ENCODE results near the gene HOXB2. TPM values are rescaled to one million over a fixed set of nuclear protein-coding genes. Genes with fewer than 3 reads are reported as not detected.

The HOXB2 gene
- total RNA-seq, 1 experiment from 2014 or later = 0.31 TPM

- intact Hi-C loops (cut with micrococcal nuclease; ENCODE audit: unreplicated experiment) = no loop called here
- Histone ChIP-seq H3K9me2 (ENCODE audit: insufficient read depth) (no peaks in the 10 kb centered on the region), H3K27me3 (ENCODE audit: insufficient read depth, low read depth) (no peaks in the 10 kb centered on the region), H4K20me1 (ENCODE audit: insufficient read depth) (no peaks in the 10 kb centered on the region), H2AFZ (no peak overlapping the region), H3K36me3 (ENCODE audit: low read depth) (peaks cover 7% of the 10 kb centered on the region), H3K4me1 (replicated peaks; ENCODE audit: insufficient read depth) (peaks cover 12% of the 10 kb centered on the region), H3K27ac (no peak overlapping the region), H3K4me3 (no peak overlapping the region), H3K79me2 (ENCODE audit: low read depth) (no peaks in the 10 kb centered on the region), H3K9me3 (ENCODE audit: insufficient read depth, low read depth) (no peaks in the 10 kb centered on the region), H3F3A (ENCODE audit: insufficient read depth, low read depth) (peaks cover 13% of the 10 kb centered on the region; the same call in 1 of the 2 replicates), H3K4me2 (no peak overlapping the region)
- no peak for DNase-seq
- CTCF ChIA-PET = interaction anchor here (0.6 to 1.0 kb wide), 2 partner anchors 33 to 239 kb away, joined by 3 to 4 read pairs; no protein-coding TSS in a partner anchor
- TF ChIP-seq CTCF (conservative IDR thresholded peaks at IDR 0.05) = no peak
- no peak for TF ChIP-seq EZH2 (IDR thresholded peaks at IDR 0.05; ENCODE audit: low read depth)
- POLR2A ChIA-PET (ENCODE audit: unreplicated experiment) = interaction anchor here (0.5 kb wide), 1 partner anchor 239 kb away, joined by 3 read pairs; no protein-coding TSS in a partner anchor
- BruUV-seq (replicated peaks) = no TSS peak
These were observed 45.8 kb upstream of the HOXB2 start for GRCh38 chr17:48590607-48591161.

GRCh38 chr17:48589831-48590606 is 45.1 kb upstream of the HOXB2 start, which contains the start of gene HOXB3:
Gene HOXB3, minus strand, starts transcription at chr17:48590241. Its CDS starts 37,767 bp downstream, at chr17:48552474.
- Histone ChIP-seq H3K4me3 (no peak within 1 kb of the TSS), H3K79me2 (ENCODE audit: low read depth) (no peaks in the 10 kb centered on the region), H2AFZ (no peak within 1 kb of the TSS), H3K36me3 (ENCODE audit: low read depth) (peaks cover 2% of the 10 kb centered on the region), H3F3A (ENCODE audit: insufficient read depth, low read depth) (peaks cover 13% of the 10 kb centered on the region; the same call in 1 of the 2 replicates), H3K27ac (no peak within 1 kb of the TSS), H3K9me3 (ENCODE audit: insufficient read depth, low read depth) (no peaks in the 10 kb centered on the region), H4K20me1 (ENCODE audit: insufficient read depth) (no peaks in the 10 kb centered on the region), H3K9me2 (ENCODE audit: insufficient read depth) (no peaks in the 10 kb centered on the region), H3K27me3 (ENCODE audit: insufficient read depth, low read depth) (no peaks in the 10 kb centered on the region), H3K4me1 (replicated peaks; ENCODE audit: insufficient read depth) (peaks cover 12% of the 10 kb centered on the region), H3K4me2 (no peak within 1 kb of the TSS)
- DNase-seq = no peak
- intact Hi-C loops (cut with micrococcal nuclease; ENCODE audit: unreplicated experiment) = no loop called here
- POLR2A ChIA-PET (ENCODE audit: unreplicated experiment) = no interaction called here
- TF ChIP-seq CTCF (conservative IDR thresholded peaks at IDR 0.05) = no peak
- no peak for TF ChIP-seq EZH2 (IDR thresholded peaks at IDR 0.05; ENCODE audit: low read depth)
- BruUV-seq (replicated peaks) = no TSS peak
- CTCF ChIA-PET = interaction anchor here (1.0 kb wide), 1 partner anchor 238 kb away, joined by 4 read pairs; no protein-coding TSS in a partner anchor

GRCh38 chr17:48589060-48589830 is 44.3 kb upstream of the HOXB2 start:
- H3F3A ChIP-seq (ENCODE audit: insufficient read depth, low read depth) = peaks cover 13% of the 10 kb centered on the region; the same call in 1 of the 2 replicates
- no peaks in the 10 kb centered on the region for H4K20me1 ChIP-seq (ENCODE audit: insufficient read depth)
- no TSS peak for BruUV-seq (replicated peaks)
- no peak overlapping the region for H3K4me2 ChIP-seq
- ChIA-PET CTCF (interaction anchor here (0.7 kb wide), 1 partner anchor 471 kb away, joined by 4 read pairs; no protein-coding TSS in a partner anchor), POLR2A (ENCODE audit: unreplicated experiment) (no interaction called here)
- peaks cover 12% of the 10 kb centered on the region for H3K4me1 ChIP-seq (replicated peaks; ENCODE audit: insufficient read depth)
- H2AFZ ChIP-seq = no peak overlapping the region
- no peaks in the 10 kb centered on the region for H3K27me3 ChIP-seq (ENCODE audit: insufficient read depth, low read depth)
- 0 out of 2 replicates have a peak, but pooled peaks cover 3% of the 10 kb centered on the region for H3K79me2 ChIP-seq (ENCODE audit: low read depth)
- DNase-seq = no peak
- no peaks in the 10 kb centered on the region; the same call in none of the 2 replicates for H3K36me3 ChIP-seq (ENCODE audit: low read depth)
- intact Hi-C loops (cut with micrococcal nuclease; ENCODE audit: unreplicated experiment) = no loop called here
- TF ChIP-seq EZH2 (IDR thresholded peaks at IDR 0.05; ENCODE audit: low read depth) (no peak), CTCF (conservative IDR thresholded peaks at IDR 0.05) (no peak)
- no peaks in the 10 kb centered on the region for H3K9me2 ChIP-seq (ENCODE audit: insufficient read depth)
- no peak overlapping the region for H3K27ac ChIP-seq
- H3K9me3 ChIP-seq (ENCODE audit: insufficient read depth, low read depth) = no peaks in the 10 kb centered on the region
- no peak overlapping the region for H3K4me3 ChIP-seq
